HG03280 (cell line): Measurements from ENCODE around the gene TRIM24.
"Not testable (repeated sequence)": the region's sequence is repeated elsewhere in the genome, so short reads cannot be mapped to it uniquely, and the experiment has no call there.

Experiments
- ATAC-seq: cut with Tn5 transposase; IDR thresholded peaks from one replicate; pipeline ENCODE4 v1.9.1; 2021; ENCODE audit warnings: mild to moderate bottlenecking, moderate library complexity; ENCODE audit not compliant: unreplicated experiment

TRIM24 gene

GRCh38 chr7:138459413-138460175 lies 465 bp upstream of the TRIM24 start:
- peak; percentile 82 for ATAC-seq

DNA sequence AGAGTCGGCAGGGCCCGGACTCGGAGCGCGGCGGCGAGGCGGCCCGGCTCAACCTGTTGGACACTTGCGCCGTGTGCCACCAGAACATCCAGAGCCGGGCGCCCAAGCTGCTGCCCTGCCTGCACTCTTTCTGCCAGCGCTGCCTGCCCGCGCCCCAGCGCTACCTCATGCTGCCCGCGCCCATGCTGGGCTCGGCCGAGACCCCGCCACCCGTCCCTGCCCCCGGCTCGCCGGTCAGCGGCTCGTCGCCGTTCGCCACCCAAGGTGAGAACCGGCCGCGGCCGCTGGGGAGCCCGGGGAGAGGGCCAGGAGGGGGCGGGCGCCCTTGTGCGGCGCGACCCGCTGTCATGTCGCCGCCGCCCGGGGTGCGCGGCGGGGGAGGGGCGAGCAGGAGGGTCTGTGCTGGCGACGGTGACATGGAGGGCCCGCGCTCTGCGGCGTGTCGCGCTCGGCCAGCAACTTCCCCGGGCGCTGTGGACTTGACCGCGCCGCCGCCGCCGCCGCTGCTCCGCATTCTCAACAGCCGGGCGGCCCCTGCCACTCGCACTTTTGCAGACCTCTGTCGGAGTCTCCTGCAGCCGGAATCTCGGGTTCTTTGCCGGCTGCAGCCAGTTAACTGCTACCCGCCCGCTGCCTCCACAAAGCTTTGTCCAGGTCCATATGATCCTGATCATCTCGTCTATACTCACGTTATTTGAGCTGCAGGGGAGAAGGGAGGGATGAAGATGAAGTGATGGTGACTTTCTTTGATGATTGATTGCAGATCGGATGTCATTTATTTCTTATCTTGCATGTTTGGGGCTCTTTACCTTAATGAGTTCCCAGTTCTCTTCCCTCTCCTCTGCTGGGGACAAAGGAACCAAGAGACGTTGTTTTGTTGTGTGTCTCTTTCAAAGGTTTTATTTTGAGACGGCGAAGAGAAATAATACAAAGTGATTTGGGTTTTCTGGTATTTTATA lies 869 bp downstream of the TRIM24 start:
- ATAC-seq, result peak; percentile 39

- not testable (repeated sequence) for ATAC-seq
Observed at GRCh38 chr7:138463291-138463618, 3.2 kb downstream of the TRIM24 start.

DNA sequence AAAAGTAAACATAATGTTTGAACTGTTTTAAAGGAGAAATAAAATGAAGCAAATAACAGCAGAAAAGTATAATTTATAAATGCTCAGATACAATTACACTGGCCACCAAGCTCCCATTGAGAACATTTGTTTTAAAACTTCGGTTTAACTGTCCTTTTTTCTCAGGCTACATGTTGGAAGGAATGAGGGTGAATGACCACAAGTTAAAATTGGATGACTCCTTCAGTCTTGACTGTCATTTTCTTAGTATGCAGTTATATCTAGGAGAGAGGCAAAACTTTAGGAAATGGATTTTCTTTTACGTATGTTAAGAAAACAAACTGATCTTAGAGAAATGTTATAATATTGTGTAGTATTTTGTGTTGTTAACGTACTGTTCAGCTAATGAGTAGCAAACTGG lies 5.0 kb downstream of the TRIM24 start:
- ATAC-seq, result no peak

DNA sequence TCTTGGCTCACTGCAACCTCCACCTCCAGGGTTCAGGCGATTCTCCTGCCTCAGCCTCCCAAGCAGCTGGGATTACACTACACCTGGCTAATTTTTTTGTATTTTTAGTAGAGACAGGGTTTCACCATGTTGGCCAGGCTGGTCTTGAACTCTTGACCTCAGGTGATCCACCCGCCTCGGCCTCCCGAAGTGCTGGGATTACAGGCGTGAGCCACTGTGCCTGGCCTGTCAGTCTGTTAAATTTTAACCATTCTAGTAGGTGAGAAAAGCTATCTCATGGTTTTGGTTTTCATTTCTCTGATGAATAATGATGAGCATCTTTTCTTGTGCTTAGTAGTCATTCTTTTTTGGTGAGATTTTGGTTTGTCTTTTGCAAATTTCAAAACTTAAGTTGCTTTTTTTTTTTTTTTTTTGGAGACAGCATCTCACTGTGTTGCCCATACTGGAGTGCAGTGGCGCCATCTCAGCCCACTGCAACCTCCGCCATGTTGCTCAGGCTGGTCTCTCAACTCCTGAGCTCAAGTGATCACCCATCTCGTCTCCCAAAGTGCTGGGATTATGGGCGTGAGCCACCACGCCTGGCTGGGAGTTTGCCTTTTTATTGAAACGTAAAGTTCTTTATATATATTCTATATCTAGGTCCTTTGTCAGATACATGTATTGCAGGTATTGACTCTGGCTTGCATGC lies 6.2 kb downstream of the TRIM24 start:
- ATAC-seq, result not testable (repeated sequence)

DNA sequence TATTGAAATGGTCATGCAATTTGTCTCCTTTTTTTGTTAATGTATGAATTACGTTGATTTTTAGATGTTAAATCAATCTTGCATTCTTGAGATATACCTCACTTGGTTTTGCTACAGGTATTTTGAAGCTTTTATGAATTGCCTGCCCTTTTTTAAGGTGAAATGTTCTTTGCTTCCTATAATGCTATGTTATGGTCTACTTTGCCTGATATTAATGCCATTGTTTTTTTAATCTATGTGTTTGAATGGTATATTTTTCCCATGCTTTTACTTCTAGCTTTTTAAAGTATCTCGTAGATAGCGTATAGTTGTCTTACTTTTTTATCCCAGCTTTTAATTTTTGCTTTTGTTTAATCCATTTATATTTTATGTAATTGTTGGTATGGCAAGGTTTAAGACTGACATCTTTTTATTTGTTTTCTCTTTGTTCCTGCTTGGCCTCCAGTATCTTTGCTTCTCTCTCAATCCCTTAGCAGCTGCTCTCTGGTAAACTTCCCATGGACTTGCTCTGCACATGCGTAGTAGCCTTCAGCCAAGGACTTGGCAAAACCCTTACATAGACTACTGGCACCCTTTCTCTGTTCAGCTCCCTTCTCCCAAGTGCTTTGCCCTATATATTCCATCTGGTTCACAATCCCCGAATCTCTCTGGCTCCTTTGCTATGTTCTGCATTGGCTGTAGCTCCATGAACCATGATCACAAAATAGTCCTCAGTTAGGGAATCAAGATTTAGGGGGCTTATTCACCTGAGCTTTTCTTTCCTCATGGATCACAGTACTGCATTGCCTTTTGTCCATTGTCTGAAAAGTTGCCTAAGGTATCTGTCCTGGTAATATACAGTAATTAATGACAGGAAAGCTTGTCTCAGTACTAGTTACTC lies 8.4 kb downstream of the TRIM24 start:
- no peak for ATAC-seq

GRCh38 chr7:138470391-138471157 lies 10.5 kb downstream of the TRIM24 start:
- ATAC-seq, result no peak

DNA sequence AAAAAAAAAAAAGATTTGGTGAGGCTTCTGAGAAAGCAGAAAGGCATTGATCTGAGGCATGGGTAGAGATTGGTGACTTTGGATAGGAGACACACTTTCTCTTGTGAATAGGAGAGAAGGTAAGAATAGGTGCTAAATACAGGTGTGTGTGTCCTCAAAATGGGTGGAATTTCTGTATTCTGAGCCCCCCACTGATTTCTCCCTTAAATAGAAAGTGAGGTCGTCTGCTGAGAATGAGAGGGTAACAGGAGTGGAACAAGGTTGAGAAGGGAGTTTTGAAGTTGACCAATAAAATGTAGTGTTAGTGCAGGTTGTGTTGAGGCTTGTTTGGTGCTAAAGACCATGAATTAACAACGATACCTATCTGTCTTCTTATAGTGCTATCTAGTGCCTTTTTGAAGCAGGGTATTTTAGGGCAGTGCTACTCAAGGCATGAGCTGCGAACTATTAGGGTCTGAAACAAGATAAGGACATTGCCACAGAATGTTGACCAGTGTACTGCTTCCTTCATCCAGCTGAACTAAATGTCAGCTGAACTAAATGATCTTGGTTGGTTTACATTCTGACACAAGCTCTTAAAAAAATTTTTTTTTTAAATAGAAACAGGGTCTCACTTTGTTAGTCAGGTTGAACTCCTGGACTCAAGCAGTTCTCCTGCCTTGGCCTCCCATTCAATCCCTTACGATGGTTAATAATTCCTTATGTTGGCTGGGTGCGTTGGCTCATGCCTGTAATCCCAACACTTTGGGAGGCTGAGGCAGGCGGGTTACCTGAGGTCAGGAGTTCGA lies 12.4 kb downstream of the TRIM24 start:
- ATAC-seq, result no peak

DNA sequence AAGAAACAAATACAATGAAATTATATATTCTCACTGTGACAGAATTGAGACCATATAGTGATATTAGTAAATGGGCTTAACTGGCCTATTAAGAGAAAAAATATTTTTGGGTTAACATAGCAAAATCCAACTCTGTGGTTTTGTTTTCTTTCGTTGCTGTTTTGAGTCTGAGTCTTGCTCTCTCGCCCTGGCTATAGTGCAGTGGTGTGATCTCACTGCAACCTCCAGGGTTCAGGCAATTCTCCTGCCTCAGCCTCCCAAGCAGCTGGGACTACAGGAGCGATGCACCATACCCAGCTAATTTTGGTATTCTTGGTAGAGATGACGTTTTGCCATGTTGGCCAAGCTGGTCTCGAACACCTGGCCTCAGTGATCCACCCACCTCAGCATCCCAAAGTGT lies 15.3 kb downstream of the TRIM24 start:
- ATAC-seq, result no peak

- ATAC-seq, result no peak
Observed at GRCh38 chr7:138477081-138477578, 17.1 kb downstream of the TRIM24 start.

DNA sequence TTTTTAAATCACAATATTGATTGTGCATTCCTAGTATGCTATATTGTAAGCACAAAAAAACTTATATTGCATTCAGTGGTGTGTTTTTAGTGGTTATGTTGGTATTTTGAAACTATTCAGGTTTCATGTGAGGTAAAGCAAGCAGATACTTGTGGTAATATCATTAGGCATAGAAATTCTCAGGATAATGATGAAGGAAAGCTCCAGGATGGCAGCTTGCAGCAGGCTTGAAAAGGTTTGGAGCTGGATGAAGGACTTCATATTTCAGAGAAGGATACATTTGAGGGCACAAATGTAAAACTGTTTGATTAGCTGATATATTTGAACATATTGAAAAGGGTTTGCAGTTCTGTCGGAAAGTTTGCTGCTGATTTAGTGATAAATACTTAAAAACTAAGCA lies 17.5 kb downstream of the TRIM24 start:
- no peak for ATAC-seq

DNA sequence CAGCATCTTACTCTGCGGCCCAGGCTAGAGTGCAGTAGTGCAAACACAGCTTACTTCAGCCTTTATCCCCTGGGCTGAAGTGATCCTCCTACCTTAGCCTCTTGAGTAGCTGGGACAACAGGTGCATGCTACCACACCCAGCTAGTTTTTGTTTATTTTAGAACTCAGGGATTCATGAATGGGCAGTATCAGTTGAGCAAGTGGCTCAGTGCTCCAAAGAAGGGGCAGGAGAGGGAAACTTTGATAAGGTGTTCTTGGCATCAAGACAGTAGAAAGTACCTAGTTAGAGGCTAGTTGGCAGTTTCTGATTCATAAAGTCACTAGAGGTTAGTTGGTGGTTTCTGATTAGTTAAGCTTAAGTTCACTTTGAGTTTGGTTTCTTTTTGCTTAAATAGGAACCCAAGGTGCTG lies 18.4 kb downstream of the TRIM24 start:
- peak; percentile 75 for ATAC-seq

- ATAC-seq, result no peak
Observed at GRCh38 chr7:138480527-138480926, 20.5 kb downstream of the TRIM24 start.

GRCh38 chr7:138481447-138482380 lies 21.7 kb downstream of the TRIM24 start:
- no peak for ATAC-seq

GRCh38 chr7:138483531-138483930 lies 23.5 kb downstream of the TRIM24 start:
- no peak for ATAC-seq

GRCh38 chr7:138485508-138485907 lies 25.4 kb downstream of the TRIM24 start:
- not testable (repeated sequence) for ATAC-seq

- ATAC-seq, result not testable (repeated sequence)
Observed at GRCh38 chr7:138489139-138489538, 29.1 kb downstream of the TRIM24 start.
